Measurements from ENCODE around the gene ATP5F1D.

The ATP5F1D gene

DNA sequence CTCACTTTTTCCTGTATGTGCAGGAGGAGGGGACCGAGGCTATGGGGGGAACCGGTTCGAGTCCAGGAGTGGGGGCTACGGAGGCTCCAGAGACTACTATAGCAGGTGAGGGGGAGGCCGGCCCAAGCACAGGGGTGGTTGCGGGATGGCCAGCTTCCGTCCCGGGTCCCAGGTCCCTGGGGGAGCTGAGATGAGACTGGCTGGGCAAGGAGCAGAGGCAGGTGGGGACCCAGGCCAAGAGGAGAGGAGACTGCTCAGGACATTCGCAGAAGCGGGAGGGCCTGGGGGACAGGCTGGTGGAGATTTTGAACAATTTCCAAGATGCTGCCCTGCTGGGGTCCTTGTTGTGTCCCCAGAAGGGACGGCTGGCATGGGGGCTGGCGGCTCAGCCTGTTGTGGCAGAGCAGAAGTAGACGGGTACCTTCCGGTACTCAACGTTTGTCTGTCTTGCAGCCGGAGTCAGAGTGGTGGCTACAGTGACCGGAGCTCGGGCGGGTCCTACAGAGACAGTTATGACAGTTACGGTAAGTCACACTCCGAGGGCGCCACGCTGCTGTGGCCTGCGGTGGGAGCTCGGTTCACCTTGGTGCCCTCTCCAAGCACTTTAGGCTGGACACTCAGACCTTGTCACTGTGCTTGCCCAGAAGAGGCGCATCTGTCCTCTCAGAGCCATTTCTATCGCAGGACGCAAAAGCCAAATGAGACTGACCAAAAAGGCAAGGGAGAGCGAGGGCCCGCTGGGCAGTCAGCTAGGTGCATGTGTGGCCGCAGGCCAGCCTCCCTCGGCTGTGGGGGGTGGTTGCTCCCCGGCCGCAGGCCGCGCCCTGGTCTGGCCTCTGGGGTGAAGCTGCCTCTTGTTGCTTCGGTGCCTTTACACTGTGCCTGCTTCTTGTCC is 30.2 kb downstream of the ATP5F1D start:
- DNase-seq, result no peak

DNA sequence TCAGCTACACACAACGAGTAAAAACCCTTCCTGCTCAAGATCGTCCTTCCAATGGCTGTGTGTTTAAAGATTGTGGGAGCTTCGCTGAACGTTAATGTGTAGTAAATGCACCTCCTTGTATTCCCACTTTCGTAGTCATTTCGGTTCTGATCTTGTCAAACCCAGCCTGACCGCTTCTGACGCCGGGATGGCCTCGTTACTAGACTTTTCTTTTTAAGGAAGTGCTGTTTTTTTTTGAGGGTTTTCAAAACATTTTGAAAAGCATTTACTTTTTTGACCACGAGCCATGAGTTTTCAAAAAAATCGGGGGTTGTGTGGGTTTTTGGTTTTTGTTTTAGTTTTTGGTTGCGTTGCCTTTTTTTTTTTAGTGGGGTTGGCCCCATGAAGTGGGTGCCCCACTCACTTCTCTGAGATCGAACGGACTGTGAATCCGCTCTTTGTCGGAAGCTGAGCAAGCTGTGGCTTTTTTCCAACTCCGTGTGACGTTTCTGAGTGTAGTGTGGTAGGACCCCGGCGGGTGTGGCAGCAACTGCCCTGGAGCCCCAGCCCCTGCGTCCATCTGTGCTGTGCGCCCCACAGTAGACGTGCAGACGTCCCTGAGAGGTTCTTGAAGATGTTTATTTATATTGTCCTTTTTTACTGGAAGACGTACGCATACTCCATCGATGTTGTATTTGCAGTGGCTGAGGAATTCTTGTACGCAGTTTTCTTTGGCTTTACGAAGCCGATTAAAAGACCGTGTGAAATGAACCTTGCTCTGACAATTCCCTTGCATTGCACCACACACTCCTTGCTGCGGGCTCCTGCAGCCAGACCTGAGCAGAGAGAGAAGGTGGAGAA is 31.1 kb downstream of the ATP5F1D start:
- no peak for DNase-seq

DNA sequence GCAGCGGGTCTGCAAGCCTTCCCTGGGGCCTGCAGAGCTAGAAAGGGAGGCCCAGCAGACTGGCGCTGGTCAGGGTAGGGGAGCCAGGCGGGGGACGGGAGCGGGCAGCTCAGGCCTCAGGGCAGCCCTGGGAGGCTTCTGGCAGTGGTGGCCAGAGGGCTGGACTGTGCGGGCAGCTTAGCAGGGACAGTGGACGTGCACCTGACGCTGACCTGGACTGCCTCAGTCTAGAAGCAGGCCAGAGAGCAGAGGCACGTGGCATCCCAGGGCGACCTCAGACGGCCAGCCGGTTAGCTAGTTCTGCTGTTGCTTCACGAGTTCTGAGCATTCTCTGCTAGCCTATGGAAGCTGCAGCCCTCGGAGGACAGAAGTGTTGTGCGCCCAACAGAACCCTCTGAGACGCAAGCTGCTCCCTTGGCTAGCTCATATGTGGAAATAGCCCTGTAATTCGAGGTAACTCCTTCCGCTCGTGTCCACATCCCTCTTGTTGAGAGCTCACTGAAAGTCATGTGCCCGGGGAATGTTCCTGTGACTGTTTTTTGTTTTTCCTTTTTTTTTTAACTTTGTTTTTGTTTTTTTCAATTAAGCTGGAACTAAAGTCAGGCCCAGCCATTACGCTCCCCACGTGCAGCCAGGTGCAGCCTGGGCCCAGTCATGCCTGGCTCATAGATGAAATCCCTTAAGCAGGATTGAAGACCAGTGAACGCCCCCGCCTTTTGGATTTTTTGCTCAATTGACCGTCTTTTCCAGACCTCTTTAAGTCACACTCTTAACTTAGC is 31.9 kb downstream of the ATP5F1D start:
- no peak for DNase-seq

DNA sequence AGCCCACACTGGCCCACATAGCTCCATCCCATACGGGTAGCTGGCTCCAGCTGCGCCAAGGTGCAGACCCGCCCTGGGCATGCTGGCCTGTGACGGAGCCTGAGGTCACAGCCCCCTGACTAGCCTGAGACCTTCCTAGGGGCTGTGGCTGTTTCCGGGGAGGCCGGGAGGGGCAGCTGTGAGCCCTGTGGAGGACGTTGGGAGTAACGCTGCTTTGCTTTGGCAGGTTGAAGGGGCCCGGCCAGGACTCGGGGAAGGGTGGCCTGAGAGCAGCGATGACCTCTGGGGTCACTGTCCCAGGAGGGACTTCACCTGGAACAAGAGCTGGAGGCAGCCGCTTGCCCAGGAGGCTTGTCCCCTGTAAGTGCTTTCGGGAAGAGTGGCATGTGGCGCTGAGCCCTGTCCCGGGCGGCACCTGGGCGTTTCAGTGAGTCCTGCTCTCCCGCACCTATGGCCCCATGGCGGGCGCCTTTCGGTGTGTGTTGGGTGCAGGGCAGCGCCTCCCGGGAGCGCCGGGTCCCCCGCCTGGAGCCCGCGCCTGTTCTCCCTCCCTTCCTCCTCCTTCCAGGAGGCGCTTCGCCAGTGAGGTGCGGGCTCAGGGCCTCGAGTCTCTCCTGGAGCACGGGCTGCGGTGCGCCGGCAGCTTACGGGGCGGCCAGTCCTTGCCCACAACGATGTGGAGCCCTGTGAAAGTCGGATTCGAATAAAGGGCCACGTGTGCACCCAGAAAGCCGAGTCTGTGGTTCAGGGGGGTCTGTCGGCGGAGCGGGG is 32.7 kb downstream of the ATP5F1D start:
- no peak for DNase-seq

DNA sequence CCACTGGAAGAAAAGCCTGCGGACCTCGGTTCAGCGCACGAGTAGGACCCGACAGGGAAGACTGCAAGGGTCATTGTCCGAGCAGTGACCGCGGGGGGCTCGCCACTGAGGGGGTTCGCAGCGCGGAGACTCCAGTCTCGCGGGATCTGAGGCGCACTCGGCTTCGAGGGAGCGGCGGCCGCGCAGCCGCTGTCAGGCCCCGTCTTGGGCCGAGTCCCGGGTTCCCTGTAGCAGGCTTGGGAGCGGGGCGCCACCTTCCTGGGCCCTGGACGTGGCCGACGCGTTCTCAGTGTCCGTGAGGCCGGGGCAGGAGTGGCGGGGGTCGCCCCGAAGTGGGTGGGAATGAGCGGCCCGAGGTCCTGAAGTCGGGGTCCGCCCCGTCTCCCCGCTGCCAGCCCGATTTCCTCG is 33.3 kb downstream of the ATP5F1D start:
- no peak for DNase-seq

DNA sequence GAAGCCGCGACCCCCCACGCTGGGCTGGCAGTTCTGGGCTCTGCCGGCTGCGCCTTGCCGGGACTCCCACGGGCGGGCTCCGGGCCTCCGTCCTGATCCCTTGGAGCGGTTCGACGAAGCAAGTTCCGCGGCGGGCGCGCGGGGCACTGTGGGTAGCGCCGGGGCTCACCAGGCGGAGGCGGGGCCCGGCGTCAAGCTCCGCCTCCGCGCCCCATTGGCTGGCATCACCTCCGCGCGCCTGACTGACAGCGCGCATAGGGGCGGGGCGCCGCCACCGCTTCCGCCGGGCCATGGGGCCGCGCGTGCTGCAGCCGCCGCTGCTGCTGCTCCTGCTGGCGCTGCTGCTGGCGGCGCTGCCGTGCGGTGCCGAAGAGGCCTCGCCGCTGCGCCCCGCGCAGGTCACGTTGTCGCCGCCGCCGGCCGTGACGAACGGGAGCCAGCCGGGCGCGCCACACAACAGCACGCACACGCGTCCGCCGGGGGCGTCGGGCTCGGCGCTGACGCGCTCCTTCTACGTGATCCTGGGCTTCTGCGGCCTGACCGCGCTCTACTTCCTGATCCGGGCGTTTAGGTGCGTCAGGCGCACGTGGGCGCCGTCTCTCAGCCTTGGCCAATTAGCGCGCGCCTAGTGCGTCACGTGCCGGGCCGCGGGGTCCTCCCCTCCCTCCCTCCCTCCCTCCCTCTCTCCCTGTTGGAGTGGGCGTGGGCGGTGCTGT is 33.9 kb downstream of the ATP5F1D start, which contains the start of gene FAM174C:
Gene FAM174C, plus strand, starts transcription at position 271 of the 716 bp plus-strand sequence. Its CDS starts 20 bp downstream, at position 291.
- peak; percentile 87 for DNase-seq

DNA sequence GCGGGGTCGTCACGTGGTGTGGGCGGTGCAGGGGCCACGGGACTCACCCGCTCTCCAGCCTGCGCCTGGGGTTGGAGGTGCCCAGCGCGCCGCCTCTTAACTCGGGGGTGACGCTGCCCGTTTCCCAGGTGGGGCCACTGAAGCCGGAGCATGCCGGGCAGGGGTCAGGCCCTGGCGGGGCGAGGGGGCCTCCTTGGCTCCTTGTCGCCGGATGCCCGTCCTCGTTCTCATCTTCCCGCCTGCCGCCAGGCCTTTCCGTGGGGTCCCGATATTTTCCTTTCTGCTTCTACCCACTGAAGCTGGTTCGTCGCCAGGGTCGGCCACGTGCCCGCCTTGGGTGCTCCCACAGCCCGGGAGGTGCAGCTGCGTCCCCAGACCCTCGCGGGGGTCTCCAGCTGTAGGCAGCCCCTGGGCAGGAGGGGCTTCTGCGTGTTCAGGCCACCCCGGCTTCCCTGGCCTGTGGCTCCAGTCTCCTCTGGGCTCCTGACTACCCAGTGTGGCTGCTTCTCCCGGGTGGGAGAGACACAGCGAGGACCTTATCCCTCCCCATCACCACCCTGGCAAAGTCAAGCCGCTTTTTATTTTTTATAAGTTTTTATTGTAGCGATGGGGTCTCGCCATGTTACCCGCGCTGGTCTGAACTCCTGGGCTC is 34.6 kb downstream of the ATP5F1D start:
- no peak for DNase-seq

DNA sequence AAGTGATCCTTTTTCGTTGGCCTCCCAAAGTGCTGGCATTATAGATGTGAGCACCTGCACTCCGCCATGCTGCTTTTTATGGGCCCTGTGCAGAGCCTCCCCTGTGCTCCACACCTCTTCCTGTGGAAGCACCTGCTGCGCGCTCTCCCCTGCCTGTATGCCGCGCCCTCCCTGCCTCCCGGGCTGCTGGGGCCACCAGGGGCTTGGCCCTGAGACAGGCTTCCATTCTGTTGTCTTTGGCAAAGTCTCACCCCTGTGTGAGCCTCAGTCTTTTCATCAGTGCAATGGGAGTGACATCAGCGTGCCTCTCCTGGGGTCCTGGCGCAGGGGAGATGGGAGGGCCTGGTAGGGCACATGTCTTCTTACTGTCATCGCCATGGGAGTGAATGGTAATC is 35.1 kb downstream of the ATP5F1D start:
- DNase-seq, result no peak

DNA sequence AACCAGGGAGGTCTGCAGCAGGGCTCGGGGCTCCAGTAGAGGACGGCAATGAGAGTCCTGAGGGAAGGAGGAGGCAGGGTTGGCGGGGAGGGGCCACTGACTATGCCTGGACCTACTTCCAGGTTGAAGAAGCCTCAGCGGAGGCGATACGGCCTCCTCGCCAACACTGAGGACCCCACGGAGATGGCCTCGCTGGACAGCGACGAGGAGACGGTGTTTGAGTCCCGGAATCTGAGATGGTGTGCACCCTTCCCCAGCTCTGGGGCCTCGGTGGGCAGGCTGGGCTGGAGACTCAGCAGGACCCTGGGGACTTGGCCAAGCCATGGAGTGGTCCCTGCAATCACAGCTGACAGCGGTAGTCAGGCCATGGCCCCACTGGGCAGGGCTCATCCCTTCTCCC is 35.5 kb downstream of the ATP5F1D start:
- DNase-seq, result no peak

DNA sequence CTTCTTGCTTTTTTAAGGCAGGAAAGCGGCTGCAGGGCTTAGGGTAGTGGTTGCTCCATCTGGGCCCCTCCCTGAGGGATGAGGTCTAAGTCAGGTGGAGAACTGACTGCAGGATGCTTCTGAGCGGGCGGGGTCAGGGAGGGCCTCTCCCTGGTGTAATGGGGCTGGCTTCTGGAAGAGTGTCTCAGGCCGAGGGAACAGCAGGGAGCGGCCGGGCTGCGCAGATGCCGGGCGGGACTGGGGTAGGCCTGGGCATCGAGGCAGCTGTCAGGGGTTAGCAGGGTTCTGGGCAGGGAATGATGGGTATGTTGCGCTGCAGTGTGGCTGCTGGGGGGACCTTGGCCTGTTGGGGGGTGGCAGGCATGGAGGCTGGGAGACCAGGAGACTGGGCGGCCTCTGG is 36.5 kb downstream of the ATP5F1D start:
- no peak for DNase-seq

DNA sequence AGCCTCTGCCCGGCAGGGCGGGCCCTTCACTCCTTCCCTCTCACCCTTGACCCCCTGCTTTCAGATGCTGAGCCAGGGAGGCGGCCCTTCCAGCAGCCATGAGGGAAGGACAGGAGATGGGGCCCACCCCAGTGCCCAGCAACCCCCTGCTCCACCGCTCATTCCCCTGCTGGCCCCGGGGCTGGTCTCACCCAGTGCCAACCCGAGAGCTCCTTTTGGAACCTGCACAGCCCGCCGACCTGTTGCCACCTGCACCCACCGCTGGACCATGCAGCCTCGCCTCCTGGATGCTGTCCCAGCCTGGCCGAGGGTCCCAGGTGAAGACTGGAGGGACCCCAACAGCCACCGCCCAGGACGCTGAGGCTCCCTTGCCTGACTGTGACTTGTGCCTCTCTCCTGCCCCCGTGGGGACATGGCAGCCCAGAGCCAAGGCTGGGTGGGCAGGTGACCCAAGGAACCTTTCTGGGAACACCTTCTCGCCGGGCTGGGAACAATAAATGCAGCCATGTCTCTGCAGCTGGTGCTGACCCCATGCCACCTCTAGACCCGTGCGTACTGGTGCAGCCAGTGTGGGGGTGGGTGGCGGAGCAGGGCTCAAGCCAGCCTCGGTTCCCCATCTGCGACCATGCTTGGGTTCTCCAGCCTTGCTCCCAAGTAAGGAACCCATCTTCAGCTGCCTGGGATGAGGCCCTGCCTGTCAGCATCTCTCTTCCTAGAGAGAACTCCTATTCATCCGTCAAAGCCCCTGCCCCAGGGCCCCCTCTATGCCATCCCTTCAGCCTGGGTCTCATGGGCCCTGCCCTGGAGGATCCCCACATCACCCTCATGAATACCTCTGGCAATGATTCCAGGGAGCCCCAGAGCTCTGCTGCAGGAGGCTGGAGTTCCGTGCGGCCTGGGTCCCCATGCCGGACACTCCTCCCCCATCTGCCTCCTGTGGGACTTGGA is 37.4 kb downstream of the ATP5F1D start:
- no peak for DNase-seq

DNA sequence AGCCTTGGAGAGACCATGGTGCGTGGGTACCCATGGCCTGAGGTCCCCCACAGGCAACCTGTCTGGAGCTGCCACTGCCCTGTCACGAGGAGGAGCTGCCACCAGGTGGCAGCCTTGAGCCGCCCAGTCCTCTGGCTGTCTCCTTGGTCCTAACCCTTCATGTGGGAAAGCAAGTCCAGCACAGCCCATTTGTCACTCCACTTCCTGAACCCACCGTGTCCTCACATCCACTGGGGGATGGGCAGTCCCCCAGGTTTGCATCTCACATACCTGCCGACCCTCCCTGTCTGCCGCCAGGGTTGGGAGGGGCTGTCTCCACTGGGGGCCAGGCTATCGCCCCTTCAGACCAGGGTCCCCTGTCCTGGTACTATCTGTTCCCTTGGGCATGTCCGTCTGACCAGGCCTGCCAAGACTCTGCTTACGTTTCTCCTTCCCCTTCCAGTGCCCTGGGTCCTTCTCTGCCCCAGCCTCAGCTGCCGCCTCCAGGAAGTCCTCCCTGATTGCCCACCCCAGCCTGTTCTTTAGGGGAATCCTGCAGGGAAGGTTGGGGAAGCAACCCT is 38.3 kb downstream of the ATP5F1D start:
- peak; percentile 25 for DNase-seq

DNA sequence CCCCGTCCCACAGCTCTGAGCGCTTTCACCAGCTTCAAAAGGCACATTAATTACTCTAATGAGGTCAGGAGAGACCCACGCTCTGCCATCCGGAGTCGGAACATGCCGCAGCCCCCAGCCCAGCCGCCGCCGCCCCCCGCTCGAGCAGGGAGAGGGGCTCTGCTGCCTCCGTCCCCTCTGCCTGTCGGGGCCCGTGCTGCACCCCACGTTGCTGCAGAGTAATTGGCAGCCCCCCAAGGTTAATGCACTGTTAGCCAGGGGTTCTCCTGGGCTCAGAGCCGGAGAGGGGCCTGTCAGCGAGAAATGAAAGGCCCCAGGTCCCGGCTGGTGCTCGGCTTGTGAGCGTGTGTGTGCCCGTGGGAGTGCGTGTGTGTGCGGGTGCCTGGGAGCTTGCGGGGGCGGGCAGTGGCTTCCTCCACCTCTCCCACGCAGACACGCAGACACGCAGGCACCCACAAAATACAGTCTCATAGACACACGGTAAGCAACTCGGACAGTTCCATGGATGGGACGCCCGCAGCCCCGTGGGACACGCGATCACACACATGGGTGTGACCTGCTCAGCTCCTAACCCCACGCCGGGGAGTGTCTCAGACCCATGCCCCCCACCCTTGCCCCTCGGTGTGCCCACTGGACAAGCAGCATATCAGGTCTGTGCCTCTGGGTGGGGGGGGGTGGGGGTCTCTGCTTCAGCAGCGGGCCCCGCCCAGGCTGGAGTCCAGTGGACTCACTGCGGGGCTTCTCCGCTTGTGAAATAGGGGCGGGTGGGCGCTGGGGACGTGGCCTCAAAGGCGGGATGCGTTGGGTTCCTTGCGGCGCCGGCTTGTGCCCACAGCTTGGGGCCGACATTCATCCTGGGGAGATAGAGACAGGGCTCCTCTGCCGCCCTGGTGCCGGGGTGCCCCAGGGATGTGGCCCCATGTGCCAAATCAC is 39.4 kb downstream of the ATP5F1D start:
- DNase-seq, result no peak

DNA sequence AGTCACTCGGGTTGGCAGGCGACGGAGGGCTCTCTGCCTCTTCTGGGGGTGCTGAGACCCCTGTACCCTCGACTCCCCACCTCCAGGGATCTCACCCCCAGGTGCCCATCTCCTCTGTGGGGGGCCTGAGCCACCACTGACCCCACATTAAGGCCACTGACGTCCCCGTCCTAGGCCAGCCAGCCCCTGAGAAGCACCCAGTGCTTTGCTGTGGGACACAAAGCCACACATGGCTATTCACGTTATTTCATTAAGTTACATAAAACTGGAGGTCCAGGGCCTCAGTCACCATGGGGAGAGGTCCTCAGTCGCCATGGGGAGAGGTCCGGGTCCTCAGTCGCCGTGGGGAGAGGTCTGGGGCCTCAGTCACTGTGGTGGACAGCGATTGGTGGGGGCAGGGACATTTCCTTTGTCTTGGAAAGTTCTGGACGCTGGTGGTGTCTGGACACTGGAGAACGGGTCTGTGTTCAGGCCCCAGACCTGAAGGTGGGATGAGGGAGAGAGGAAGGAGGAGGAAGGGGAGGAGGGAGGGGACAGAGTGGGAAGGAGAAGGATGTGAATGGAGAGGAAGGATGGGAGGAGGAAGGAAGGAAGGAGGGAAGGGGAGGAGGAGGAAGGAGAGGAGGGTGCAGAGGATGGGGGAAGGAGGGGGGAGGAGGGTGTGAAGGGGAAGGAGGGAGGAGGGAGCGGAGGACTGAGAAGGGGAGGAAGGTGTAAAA is 40.2 kb downstream of the ATP5F1D start:
- DNase-seq, result no peak

DNA sequence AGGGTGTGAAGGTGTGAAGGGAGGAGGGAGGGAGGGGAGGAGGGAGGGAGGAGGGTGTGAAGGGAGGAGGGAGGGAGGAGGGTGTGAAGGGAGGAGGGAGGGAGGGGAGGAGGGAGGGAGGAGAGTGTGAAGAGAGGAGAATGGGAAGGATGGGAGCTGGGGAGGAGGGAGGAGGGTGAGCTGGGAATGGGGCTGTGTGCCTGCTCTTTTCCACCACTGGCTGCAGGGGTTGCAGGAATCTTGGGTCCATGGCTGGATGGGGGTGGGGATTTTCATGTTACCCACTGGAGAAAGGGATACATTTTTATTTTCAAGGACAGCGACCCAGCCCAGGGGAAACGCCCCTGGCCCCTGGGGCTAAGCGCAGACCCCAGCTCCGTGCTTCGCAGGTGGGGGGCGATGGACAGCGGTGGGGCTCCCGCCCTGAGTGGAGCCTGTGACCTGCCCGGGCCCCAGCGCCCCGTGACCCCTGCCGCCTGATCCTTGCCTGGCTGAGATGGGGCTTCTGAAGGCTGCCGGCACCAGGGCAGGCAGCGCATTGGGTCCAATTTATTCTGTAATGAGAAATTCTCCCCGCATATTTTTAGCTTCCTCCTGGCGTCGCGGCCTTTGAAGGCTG is 41.1 kb downstream of the ATP5F1D start:
- no peak for DNase-seq

DNA sequence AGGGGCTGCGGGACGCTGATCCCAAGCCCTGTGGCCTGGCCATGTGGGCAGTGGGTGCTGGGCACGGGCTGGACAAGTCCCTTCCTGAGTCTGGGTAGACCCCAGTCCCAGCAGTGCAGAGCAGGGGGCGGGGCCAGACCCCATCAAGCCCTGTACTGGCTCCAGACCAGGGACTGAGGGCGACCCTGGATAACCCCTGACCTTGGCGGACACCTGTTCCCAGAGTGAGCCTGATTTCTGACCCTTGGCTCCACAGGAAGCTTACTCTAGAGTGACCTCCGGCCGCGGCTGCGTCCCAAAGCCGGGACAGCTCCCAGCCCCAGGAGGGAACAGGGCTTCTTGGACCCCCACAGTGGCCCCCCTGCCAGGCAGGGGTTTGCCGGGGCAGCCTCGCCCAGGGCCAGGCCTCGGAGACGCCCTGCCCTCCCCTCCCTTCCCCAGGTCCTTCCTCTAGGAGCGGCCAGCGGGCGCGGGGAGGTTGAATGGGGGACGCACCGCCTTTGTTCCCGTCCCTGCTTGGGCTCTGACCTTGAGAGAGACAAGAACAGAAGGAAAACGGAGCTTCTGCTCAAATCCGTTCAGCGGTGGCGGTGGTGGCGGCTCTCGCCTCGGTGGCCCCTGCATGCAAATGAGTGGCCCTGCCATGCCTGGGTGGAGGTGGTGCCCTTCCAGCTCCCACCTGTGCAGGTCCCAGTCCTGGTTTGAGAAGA is 41.8 kb downstream of the ATP5F1D start:
- no peak for DNase-seq

DNA sequence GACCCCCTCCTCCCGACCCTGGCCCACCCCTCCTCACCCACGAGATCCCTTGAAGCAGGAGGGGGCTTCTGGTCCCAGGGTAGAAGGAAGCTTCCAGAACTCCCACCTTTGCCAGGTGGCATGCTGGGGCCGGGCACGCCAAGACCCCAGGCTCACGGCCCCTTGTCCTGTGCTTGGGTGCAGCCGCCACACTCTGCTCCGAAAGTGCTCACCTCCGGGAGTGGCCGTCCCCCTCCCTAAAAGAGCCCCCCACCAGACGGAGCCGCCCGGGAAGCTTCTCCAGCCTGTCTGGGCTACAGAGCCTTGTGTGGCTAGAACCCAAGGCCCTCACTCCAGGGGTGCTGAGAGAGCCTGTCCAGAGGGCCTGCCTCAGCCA is 42.4 kb downstream of the ATP5F1D start:
- DNase-seq, result no peak

All from NCI-H187 treated with DMSO at 0.1 percent for 48 hours (cell line).